Astrocyte (in vitro differentiated cells and primary cell): ENCODE data around the gene FGF8.

Experiments used
- CTCF ChIP-seq: IDR thresholded peaks from 2 replicates; pipeline ENCODE4 v1.5.1; 2011; ENCODE audit warnings: low read depth, mild to moderate bottlenecking, inconsistent platforms, low read length, moderate library complexity; ENCODE audit not compliant: insufficient read depth
- EZH2 ChIP-seq: IDR thresholded peaks from 2 replicates; pipeline ENCODE4 v1.6.1; 2012; ENCODE audit warnings: mild to moderate bottlenecking, low read length, inconsistent platforms; ENCODE audit not compliant: insufficient read depth

DNA sequence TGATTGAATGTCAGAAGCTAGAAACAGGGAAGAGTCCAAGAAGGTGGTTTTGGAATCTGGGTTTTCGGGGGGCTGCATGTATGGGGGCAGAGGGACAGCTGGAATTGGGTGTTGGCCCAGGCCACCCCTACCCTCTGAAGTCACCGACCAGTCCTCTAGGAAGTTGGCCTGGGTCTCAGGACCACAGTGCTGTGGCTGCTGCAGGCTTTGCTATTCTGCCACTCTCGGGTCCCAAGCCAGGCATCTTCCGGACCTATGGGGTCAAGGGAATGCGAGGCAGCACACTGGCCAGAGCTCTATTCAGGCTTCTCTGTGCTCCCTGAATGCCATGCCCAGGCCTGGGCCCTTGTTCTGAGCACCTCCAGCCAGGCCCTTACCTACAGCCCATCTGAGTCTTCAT, 13.2 kb downstream of the FGF8 start:
- TF ChIP-seq CTCF: no peak
- TF ChIP-seq EZH2: no peak
